Activated CD8-positive, alpha-beta memory T cell treated with anti-CD3 and anti-CD28 coated beads for 4 hours (primary cell): ENCODE results near the gene UBAP2.
"Not testable (repeated sequence)": the region's sequence is repeated elsewhere in the genome, so short reads cannot be mapped to it uniquely, and the experiment has no call there.

ENCODE experiments used
- DNase-seq, 2 donors: peaks; one replicate each; pipeline ENCODE4 v3.0.0-alpha.2; 2020; ENCODE audit warnings: low read depth in 2 of 2

The UBAP2 gene

GRCh38 chr9:33964086-33964768 is 84.5 kb downstream of the UBAP2 start:
- no peak for DNase-seq

GRCh38 chr9:33962468-33962867 is 86.2 kb downstream of the UBAP2 start:
- not testable (repeated sequence) for DNase-seq

GRCh38 chr9:33959725-33960124 is 89.0 kb downstream of the UBAP2 start:
- DNase-seq = no peak

- DNase-seq = no peak
Measured at GRCh38 chr9:33956544-33956943, 92.1 kb downstream of the UBAP2 start.

GRCh38 chr9:33952066-33952465 is 96.6 kb downstream of the UBAP2 start:
- DNase-seq = no peak

- DNase-seq = no peak
Measured at GRCh38 chr9:33950371-33950770, 98.3 kb downstream of the UBAP2 start.

- DNase-seq = no peak
Measured at GRCh38 chr9:33946779-33947535, 101.7 kb downstream of the UBAP2 start.

- DNase-seq = no peak
Measured at GRCh38 chr9:33943389-33943788, 105.3 kb downstream of the UBAP2 start.

- DNase-seq = no peak
Measured at GRCh38 chr9:33942471-33943083, 106.1 kb downstream of the UBAP2 start.

GRCh38 chr9:33939924-33940874 is 108.5 kb downstream of the UBAP2 start:
- no peak for DNase-seq

- no peak for DNase-seq
Measured at GRCh38 chr9:33934188-33934878, 114.4 kb downstream of the UBAP2 start.

GRCh38 chr9:33932078-33932807 is 116.4 kb downstream of the UBAP2 start:
- DNase-seq = no peak

GRCh38 chr9:33931326-33931725 is 117.4 kb downstream of the UBAP2 start:
- no peak for DNase-seq

- DNase-seq = no peak
Measured at GRCh38 chr9:33927694-33928093, 121.0 kb downstream of the UBAP2 start.

- DNase-seq = no peak
Measured at GRCh38 chr9:33926746-33927485, 121.8 kb downstream of the UBAP2 start.

GRCh38 chr9:33924978-33925797 is 123.5 kb downstream of the UBAP2 start:
- no peak for DNase-seq

- DNase-seq = no peak
Measured at GRCh38 chr9:33923998-33924701, 124.5 kb downstream of the UBAP2 start.

- no peak for DNase-seq
Measured at GRCh38 chr9:33923079-33923478, 125.6 kb downstream of the UBAP2 start.
